ENCODE results near the gene LRP1-AS.

Gene LRP1-AS

DNA sequence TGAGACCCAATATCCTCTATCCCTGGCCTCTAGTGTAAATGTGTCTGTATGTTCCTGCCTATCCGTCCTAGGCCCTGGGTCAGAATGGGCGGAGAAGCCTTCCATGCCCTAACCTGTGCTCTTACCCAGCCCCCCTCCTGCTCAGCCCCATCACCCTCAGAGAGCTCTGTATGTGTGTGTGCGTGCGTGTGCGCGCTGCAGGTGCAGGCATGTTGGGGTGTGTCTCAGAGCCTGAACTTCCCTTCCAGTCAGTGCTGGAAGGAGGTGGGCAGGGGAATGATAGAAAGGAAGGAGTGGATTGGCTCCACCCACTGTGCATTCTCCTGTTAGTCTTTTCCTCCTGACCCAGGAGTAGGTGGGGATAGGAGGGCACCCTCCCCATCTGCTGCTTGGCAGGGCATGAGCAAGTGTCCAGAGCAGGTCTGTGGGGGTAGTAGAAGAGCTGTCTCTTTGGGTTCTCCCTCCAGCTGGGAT is 51.3 kb downstream of the LRP1-AS start:
- DNase-seq: no peak

DNA sequence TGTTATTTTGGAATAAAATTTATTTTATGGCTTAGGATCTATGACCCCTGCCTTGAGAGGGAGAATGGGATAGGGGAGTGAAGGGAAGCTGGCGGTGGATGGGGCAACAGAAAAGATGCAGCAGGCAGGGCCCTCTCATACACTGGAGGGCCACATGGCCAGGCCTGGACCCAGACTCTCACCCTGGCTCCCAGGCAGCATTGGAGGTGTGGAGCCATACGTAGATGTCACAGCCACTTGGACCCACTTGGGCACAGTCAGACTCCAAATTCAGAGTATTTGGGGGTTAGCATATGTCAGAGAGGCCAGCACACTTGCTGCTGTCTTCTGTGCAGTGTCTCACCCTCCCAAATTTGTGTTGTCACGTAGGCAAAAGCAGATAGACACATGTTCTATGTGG is 52.0 kb downstream of the LRP1-AS start:
- no peak for DNase-seq

All from GOT3 (cell line).